OCI-LY7 (cell line): ENCODE measurements around the gene PLPPR4.

Experiments
- EZH2phosphoT487 ChIP-seq: fragments of 200-600 bp; sonication (generic); IDR thresholded peaks from 2 replicates; pipeline ENCODE4 v1.6.1; 2018; ENCODE audit warnings: low read depth, borderline replicate concordance, mild to moderate bottlenecking, mixed run types, antibody characterized with exemption, low read length, moderate library complexity, mixed read lengths
- TF ChIP-seq, protein P1 (sequence below): fragments of 200-600 bp; sonication (generic); conservative IDR thresholded peaks from 2 replicates; pipeline ENCODE4 v1.5.1; 2014; ENCODE audit warnings: mild to moderate bottlenecking, antibody characterized with exemption, low read length, moderate library complexity, mixed read lengths

DNA sequence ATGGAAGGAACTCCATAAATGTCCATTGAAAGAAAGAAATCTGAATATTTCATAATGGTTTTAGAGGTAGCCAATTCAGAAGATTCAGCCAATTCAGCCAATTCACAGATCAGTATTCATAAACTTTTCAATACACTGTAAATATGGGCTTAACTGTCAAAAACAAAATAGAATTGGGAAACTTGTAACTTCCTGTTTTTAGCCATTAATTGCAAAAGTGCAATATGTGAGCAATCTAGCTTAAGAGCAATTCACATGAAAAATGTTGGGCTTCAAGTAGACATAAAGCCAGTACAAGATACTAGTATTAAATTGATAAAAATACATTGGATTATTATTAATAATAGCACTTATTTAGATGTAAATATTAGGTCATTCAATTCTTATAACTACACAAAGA lies 27.5 kb upstream of the PLPPR4 start:
- TF ChIP-seq, protein P1, sequence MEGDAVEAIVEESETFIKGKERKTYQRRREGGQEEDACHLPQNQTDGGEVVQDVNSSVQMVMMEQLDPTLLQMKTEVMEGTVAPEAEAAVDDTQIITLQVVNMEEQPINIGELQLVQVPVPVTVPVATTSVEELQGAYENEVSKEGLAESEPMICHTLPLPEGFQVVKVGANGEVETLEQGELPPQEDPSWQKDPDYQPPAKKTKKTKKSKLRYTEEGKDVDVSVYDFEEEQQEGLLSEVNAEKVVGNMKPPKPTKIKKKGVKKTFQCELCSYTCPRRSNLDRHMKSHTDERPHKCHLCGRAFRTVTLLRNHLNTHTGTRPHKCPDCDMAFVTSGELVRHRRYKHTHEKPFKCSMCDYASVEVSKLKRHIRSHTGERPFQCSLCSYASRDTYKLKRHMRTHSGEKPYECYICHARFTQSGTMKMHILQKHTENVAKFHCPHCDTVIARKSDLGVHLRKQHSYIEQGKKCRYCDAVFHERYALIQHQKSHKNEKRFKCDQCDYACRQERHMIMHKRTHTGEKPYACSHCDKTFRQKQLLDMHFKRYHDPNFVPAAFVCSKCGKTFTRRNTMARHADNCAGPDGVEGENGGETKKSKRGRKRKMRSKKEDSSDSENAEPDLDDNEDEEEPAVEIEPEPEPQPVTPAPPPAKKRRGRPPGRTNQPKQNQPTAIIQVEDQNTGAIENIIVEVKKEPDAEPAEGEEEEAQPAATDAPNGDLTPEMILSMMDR, result no peak
- no peak for TF ChIP-seq EZH2phosphoT487
